Smooth muscle cell (in vitro differentiated cells): ENCODE measurements around the gene LMF1. TPM values are rescaled to one million over a fixed set of nuclear protein-coding genes. Genes with fewer than 3 reads are reported as not detected.

Source experiments
- DNase-seq: peaks from one replicate; lab custom pipeline; 2025; ENCODE audit not compliant: unreplicated experiment; lab: John Stamatoyannopoulos, UW
- H2AFZ ChIP-seq: fragments of 200-600 bp; sonication (generic); 2 replicates; pipeline ENCODE4 v1.6.0; 2016; ENCODE audit warnings: antibody characterized with exemption, low read depth, mild to moderate bottlenecking
- H3F3A ChIP-seq: fragments of 200-600 bp; sonication (generic); 2 replicates; pipeline ENCODE4 v1.6.0; 2017; ENCODE audit warnings: antibody characterized with exemption, low read depth
- H3K27ac ChIP-seq: fragments of 200-600 bp; sonication (generic); 2 replicates; pipeline ENCODE4 v1.5.1; 2016; ENCODE audit warnings: low read depth, mild to moderate bottlenecking
- H3K27me3 ChIP-seq: fragments of 200-600 bp; sonication (generic); 2 replicates; pipeline ENCODE4 v1.6.1; 2016; ENCODE audit warnings: low read depth, mild to moderate bottlenecking
- H3K36me3 ChIP-seq: fragments of 200-600 bp; sonication (generic); 2 replicates; pipeline ENCODE4 v1.5.1; 2016; ENCODE audit warnings: low read depth
- H3K4me1 ChIP-seq: fragments of 200-600 bp; sonication (generic); 2 replicates; pipeline ENCODE4 v1.5.1; 2016; ENCODE audit warnings: low read depth
- H3K4me2 ChIP-seq: fragments of 200-600 bp; sonication (generic); 2 replicates; pipeline ENCODE4 v1.6.0; 2016; ENCODE audit warnings: mild to moderate bottlenecking
- H3K4me3 ChIP-seq: fragments of 200-600 bp; sonication (generic); 2 replicates; pipeline ENCODE4 v1.5.1; 2016; ENCODE audit warnings: mild to moderate bottlenecking
- H3K79me2 ChIP-seq: fragments of 200-600 bp; sonication (generic); 2 replicates; pipeline ENCODE4 v1.6.0; 2016; ENCODE audit warnings: low read depth, mild to moderate bottlenecking
- H3K9ac ChIP-seq: fragments of 200-600 bp; sonication (generic); 2 replicates; pipeline ENCODE4 v1.6.0; 2016; ENCODE audit warnings: low read depth
- H3K9me3 ChIP-seq: fragments of 200-600 bp; sonication (generic); replicated peaks from 2 replicates; pipeline ENCODE4 v1.5.1; 2016; ENCODE audit warnings: low read depth
- H4K20me1 ChIP-seq: fragments of 200-600 bp; sonication (generic); 2 replicates; pipeline ENCODE4 v1.6.0; 2016; ENCODE audit warnings: low read depth
- CTCF ChIP-seq: fragments of 200-600 bp; sonication (generic); IDR thresholded peaks from 2 replicates; pipeline ENCODE4 v1.5.1; 2017; ENCODE audit warnings: borderline replicate concordance, mild to moderate bottlenecking, antibody characterized with exemption; ENCODE audit not compliant: insufficient read depth, poor library complexity, severe bottlenecking
- WGBS: methylation state at CpG from one replicate; pipeline ENCODE4 v1.1.7; 2016; ENCODE audit warnings: low lambda C conversion rate; 5-methylcytosine and 5-hydroxymethylcytosine counted together
- polyA plus RNA-seq: library from polyadenylated mRNA; unstranded; fragments of >200 nt; fragmentation: Nextera tagmentation; extraction: Ambion mirVana; gene quantifications from 2 replicates; pipeline ENCODE4 v1.2.1, GENCODE V29; 2016
- total RNA-seq: library from RNA; depleted of rRNA; stranded (reverse); fragments of >200 nt; gene quantifications from 2 replicates; pipeline ENCODE4 v1.2.3, GENCODE V29; 2014

Gene LMF1
- total and polyA plus RNA-seq, 2 experiments from 2014 or later, result 25.3 to 29.8 TPM

DNA sequence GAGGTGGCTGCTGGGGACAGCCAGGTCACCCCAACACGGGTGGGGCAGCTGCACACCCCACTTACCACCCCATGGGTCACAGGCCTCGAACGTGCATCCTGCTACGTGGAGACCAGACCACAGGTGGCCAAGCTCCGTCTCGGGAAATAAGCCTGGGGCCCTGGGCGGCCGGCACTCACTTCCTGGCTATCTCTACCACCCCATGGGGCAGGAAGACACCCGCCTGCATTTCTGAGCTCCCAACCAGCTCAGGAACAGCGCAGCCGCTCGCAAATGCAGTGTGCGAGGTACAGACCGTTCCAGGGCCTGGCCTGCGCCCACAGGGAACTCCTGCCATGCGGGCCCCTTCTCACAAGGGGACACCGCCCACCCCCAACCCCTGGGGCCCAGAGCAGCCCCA is 165.3 kb downstream of the LMF1 start:
- Histone ChIP-seq H3K4me1 (peaks cover 9% of the 10 kb centered on the region), H3K36me3 (no peaks in the 10 kb centered on the region), H3K9me3 (no peaks in the 10 kb centered on the region), H3K27me3 (peaks cover 24% of the 10 kb centered on the region), H3K4me3 (no peak overlapping the region), H3K79me2 (no peaks in the 10 kb centered on the region), H3K27ac (no peak overlapping the region), H3K4me2 (no peak overlapping the region), H2AFZ (no peak overlapping the region), H4K20me1 (no peaks in the 10 kb centered on the region), H3K9ac (no peak overlapping the region), H3F3A (no peaks in the 10 kb centered on the region)
- DNase-seq, result no peak
- no peak for TF ChIP-seq CTCF
- 93% methylated on average over 17 of the region's 17 CpGs for WGBS

DNA sequence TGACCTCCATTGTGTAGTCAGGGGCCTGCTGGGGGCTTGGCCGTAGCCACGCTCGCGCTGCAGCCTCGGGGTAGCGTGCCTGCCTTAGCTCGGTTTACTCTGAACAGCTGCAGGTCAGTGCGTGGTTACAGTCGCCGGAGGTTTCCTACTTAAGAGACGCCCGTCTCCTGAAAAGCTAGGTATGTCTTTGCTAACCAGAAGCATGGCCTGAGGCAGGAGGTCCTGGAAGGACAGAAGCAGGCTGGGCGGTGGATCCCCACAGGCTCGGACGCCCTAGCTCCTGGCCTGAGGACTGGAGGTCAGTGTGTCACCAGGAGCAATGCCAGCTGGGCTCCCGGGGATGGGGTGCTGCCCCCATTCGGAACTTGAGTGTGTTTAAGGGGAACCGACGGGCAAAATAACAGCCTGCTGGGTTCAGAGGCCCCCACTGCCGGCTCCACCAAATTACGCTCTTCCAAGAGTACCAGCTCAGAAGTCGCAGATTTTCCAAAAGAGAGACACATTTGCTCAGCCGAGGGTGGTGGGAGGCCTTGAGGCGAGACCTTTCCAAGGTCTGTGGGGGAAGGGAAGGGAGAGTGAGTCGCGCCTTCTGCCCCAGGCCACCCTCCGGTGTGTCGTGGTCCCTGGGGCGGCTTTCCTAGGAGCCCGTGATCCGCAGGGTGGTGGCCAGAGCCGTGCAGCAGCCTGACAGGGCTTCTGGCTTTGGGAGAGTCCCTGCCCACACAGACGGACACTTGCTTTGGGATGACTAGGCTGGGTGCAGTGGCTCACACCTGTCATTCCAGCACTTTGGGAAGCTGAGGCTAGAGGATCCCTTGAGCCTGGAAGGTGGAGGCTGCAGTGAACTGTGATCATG is 166.4 kb downstream of the LMF1 start:
- peaks cover 35% of the 10 kb centered on the region for H3K27me3 ChIP-seq

DNA sequence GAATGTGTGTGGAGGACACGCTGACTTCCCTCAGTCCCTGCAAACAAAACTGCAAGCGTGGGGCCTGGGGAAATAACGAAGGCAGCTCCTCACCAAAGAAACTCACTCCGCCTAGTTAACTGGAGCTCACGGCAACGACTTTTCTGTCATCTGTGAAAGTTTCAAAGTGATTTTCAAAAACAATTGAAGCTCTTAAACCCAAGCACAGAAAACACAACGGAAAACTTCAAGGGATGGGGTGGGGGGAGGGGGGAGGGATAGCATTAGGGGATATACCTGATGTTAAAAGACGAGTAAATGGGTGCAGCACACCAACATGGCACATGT is 167.1 kb downstream of the LMF1 start:
- Histone ChIP-seq H3K79me2 (no peaks in the 10 kb centered on the region), H4K20me1 (no peaks in the 10 kb centered on the region), H3K4me3 (no peak overlapping the region), H3K27me3 (peaks cover 40% of the 10 kb centered on the region), H3K4me2 (no peak overlapping the region), H2AFZ (no peak overlapping the region), H3F3A (no peaks in the 10 kb centered on the region), H3K9ac (no peak overlapping the region), H3K36me3 (no peaks in the 10 kb centered on the region), H3K4me1 (peaks cover 16% of the 10 kb centered on the region), H3K9me3 (no peaks in the 10 kb centered on the region), H3K27ac (no peak overlapping the region)
- TF ChIP-seq CTCF, result no peak
- DNase-seq, result no peak
- 69% methylated on average over 8 of the region's 8 CpGs for WGBS

More for the DNA sequence above, 166.4 kb downstream of the LMF1 start:
- WGBS, result 70% methylated on average over 33 of the region's 33 CpGs
- no peak overlapping the region for H3K4me2 ChIP-seq
- H3K9ac ChIP-seq, result no peak overlapping the region
- H3K36me3 ChIP-seq, result no peaks in the 10 kb centered on the region
- TF ChIP-seq CTCF, result no peak
- no peak overlapping the region for H3K27ac ChIP-seq
- no peaks in the 10 kb centered on the region for H3K79me2 ChIP-seq
- no peaks in the 10 kb centered on the region for H3K9me3 ChIP-seq
- H2AFZ ChIP-seq, result no peak overlapping the region
- no peak for DNase-seq
- H3F3A ChIP-seq, result no peaks in the 10 kb centered on the region
- H4K20me1 ChIP-seq, result no peaks in the 10 kb centered on the region
- no peak overlapping the region for H3K4me3 ChIP-seq
- H3K4me1 ChIP-seq, result peaks cover 16% of the 10 kb centered on the region

Other genes with a start within 250 kb of the LMF1 start
- gene ANTKMT, start 249.8 kb downstream of the LMF1 start, total RNA-seq, result 11.9 and 15.6 TPM in 2 replicates
- 39.8 and 40.9 TPM in 2 replicates for gene ANTKMT, start 249.8 kb downstream of the LMF1 start, polyA plus RNA-seq
- gene CCDC78, start 244.5 kb downstream of the LMF1 start, total RNA-seq, result 2.8 TPM in 1 of 2 replicates, not detected in the other
- 3.4 and 4.7 TPM in 2 replicates for gene CCDC78, start 244.5 kb downstream of the LMF1 start, polyA plus RNA-seq
- 3.2 and 15.4 TPM in 2 replicates for gene HAGHL, start 243.9 kb downstream of the LMF1 start, total RNA-seq
- gene HAGHL, start 243.9 kb downstream of the LMF1 start, polyA plus RNA-seq, result 23.1 and 24.6 TPM in 2 replicates
- gene CIAO3, start 230.0 kb downstream of the LMF1 start, total RNA-seq, result 19.7 and 33.5 TPM in 2 replicates
- gene CIAO3, start 230.0 kb downstream of the LMF1 start, polyA plus RNA-seq, result 35.6 and 39.6 TPM in 2 replicates
- 0.18 and 3.7 TPM in 2 replicates for gene MSLN, start 210.2 kb downstream of the LMF1 start, total RNA-seq
- gene MSLN, start 210.2 kb downstream of the LMF1 start, polyA plus RNA-seq, result 0.26 and 1.2 TPM in 2 replicates
- gene RPUSD1, start 182.6 kb downstream of the LMF1 start, total RNA-seq, result 7.8 and 20.8 TPM in 2 replicates
- 20.8 and 27.4 TPM in 2 replicates for gene RPUSD1, start 182.6 kb downstream of the LMF1 start, polyA plus RNA-seq
- gene CHTF18, start 182.4 kb downstream of the LMF1 start, total RNA-seq, result 11.4 and 27.2 TPM in 2 replicates
- 33.2 and 39.8 TPM in 2 replicates for gene CHTF18, start 182.4 kb downstream of the LMF1 start, polyA plus RNA-seq
- gene GNG13, start 170.2 kb downstream of the LMF1 start, total RNA-seq, result not detected in 2 replicates
- gene GNG13, start 170.2 kb downstream of the LMF1 start, polyA plus RNA-seq, result not detected in 2 replicates
- gene SOX8, start 10.8 kb upstream of the LMF1 start, total RNA-seq, result 1.8 and 4.2 TPM in 2 replicates
- 2.9 and 3.5 TPM in 2 replicates for gene SOX8, start 10.8 kb upstream of the LMF1 start, polyA plus RNA-seq
- gene SSTR5, start 101.8 kb upstream of the LMF1 start, total RNA-seq, result not detected in 2 replicates
- gene SSTR5, start 101.8 kb upstream of the LMF1 start, polyA plus RNA-seq, result not detected in 2 replicates
- gene C1QTNF8, start 125.3 kb upstream of the LMF1 start, total RNA-seq, result not detected in 2 replicates
- not detected in 2 replicates for gene C1QTNF8, start 125.3 kb upstream of the LMF1 start, polyA plus RNA-seq
- 1.7 TPM in 2 replicates for gene CACNA1H, start 182.1 kb upstream of the LMF1 start, total RNA-seq
- 1.4 and 2.6 TPM in 2 replicates for gene CACNA1H, start 182.1 kb upstream of the LMF1 start, polyA plus RNA-seq